HepG2 (cell line): ENCODE results near the gene KLHL35. TPM values are rescaled to one million over a fixed set of nuclear protein-coding genes. Genes with fewer than 3 reads are reported as not detected.

Experiments
- ATAC-seq: fragments of 200-7000 bp; cut with Tn5 transposase; 3 replicates; pipeline ENCODE4 v1.9.1; 2020; ENCODE audit warnings: mild to moderate bottlenecking, moderate library complexity
- BruUV-seq: library from RNA; stranded (reverse); fragments of 400-500 nt; replicated peaks from 2 replicates; lab custom pipeline; 2021; lab: Mats Ljungman, UMichigan
- CTCF ChIA-PET: fragments of 300-600 bp; formaldehyde crosslinking; extraction: SDS; loops from one replicate; lab custom pipeline; 2021; ENCODE audit warnings: low total read pairs, inconsistent platforms, low intra/inter-chr PET ratio; lab: Yijun Ruan, JAX
- POLR2A ChIA-PET: fragments of 350-600 bp; sonication (Branson Sonifier 250); formaldehyde crosslinking; loops from one replicate; lab custom pipeline; 2020; ENCODE audit warnings: antibody characterized with exemption, inconsistent platforms; lab: Yijun Ruan, JAX
- DNase-seq: peaks from one replicate; pipeline ENCODE4 v3.0.0-alpha.2; 2015; ENCODE audit warnings: low spot score
- FAIRE-seq: peaks from 3 replicates; lab custom pipeline; 2011; peaks lifted over from hg19 to GRCh38; lab: Jason Lieb, UNC
- H2AFZ ChIP-seq: one replicate; pipeline ENCODE4 v1.6.1; 2011; ENCODE audit warnings: low read length, inconsistent platforms
- H3K27ac ChIP-seq: fragments of 300-600 bp; 3 replicates; pipeline ENCODE4 v1.8.0; 2011; ENCODE audit warnings: mixed run types, mild to moderate bottlenecking, mixed read lengths, low read length, inconsistent platforms; ENCODE audit not compliant: insufficient read depth; ENCODE audit errors: extremely low read length
- H3K27me3 ChIP-seq, 2 experiments: fragments of 200-600 bp in 1 of 2; 2 replicates in 1 of 2; 3 replicates in 1 of 2; pipeline versions ENCODE4 v1.6.0 to v1.8.0; 2011; ENCODE audit warnings: low read length in 2 of 2, mild to moderate bottlenecking in 2 of 2, moderate library complexity in 2 of 2, inconsistent platforms in 1 of 2; ENCODE audit not compliant: insufficient read depth in 2 of 2, control insufficient read depth in 1 of 2
- H3K36me3 ChIP-seq, 2 experiments: fragments of 200-600 bp in 1 of 2; replicated peaks in 1 of 2; 2 replicates in 1 of 2; 3 replicates in 1 of 2; pipeline versions ENCODE4 v1.5.1 to v1.8.0; 2011; ENCODE audit warnings: low read length in 2 of 2, inconsistent platforms in 1 of 2; ENCODE audit not compliant: insufficient read depth in 2 of 2, control insufficient read depth in 1 of 2
- H3K4me1 ChIP-seq: 2 replicates; pipeline ENCODE4 v1.5.1; 2012; ENCODE audit warnings: low read length, inconsistent platforms; ENCODE audit not compliant: insufficient read depth
- H3K4me2 ChIP-seq: 2 replicates; pipeline ENCODE4 v1.6.0; 2011; ENCODE audit warnings: low read depth, low read length, inconsistent platforms
- H3K4me3 ChIP-seq, 3 experiments: fragments of 200-600 bp in 1 of 3; sonication (generic), shearing (Covaris generic) in 1 of 3; replicated peaks in 1 of 3; 2 replicates each; pipeline ENCODE4 v1.5.1; 2011 to 2016; ENCODE audit warnings: low read length in 3 of 3, inconsistent platforms in 2 of 3, low read depth in 2 of 3, mild to moderate bottlenecking in 2 of 3, control low read depth in 1 of 3, mixed read lengths in 1 of 3; ENCODE audit not compliant: insufficient read depth in 1 of 3
- H3K79me2 ChIP-seq: one replicate; pipeline ENCODE4 v1.6.1; 2011; ENCODE audit warnings: low read length, inconsistent platforms; ENCODE audit not compliant: insufficient read depth
- H3K9ac ChIP-seq: 2 replicates; pipeline ENCODE4 v1.6.0; 2011; ENCODE audit warnings: mild to moderate bottlenecking, low read depth, low read length, inconsistent platforms; ENCODE audit not compliant: insufficient read depth
- H3K9me3 ChIP-seq: 2 replicates; pipeline ENCODE4 v1.5.1; 2012; ENCODE audit warnings: mild to moderate bottlenecking, low read length
- H4K20me1 ChIP-seq: 2 replicates; pipeline ENCODE4 v1.6.0; 2011; ENCODE audit warnings: inconsistent platforms, mild to moderate bottlenecking, low read length, moderate library complexity; ENCODE audit not compliant: insufficient read depth
- MAFF ChIP-seq: IDR thresholded peaks from 2 replicates; pipeline ENCODE4 v1.6.1; 2011; ENCODE audit warnings: low read depth, low read length, improper control_type of control experiment
- MAFK ChIP-seq, 2 experiments: IDR thresholded peaks in 1 of 2; conservative IDR thresholded peaks in 1 of 2; 2 replicates each; pipeline ENCODE4 v1.6.1; 2011; ENCODE audit warnings: improper control_type of control experiment in 2 of 2, low read length in 2 of 2
- PRDM10 ChIP-seq: sonication (generic); formaldehyde crosslinking; IDR thresholded peaks from 2 replicates; pipeline ENCODE4 v1.4.0; 2020; ENCODE audit warnings: low read depth, missing genetic modification reagents
- SMC3 ChIP-seq: IDR thresholded peaks from 2 replicates; pipeline ENCODE4 v1.6.1; 2011; ENCODE audit warnings: low read length, improper control_type of control experiment
- TBP ChIP-seq: sonication (generic); formaldehyde crosslinking; IDR thresholded peaks from 2 replicates; pipeline ENCODE4 v1.5.0; 2020; ENCODE audit warnings: missing genetic modification reagents
- ZMYM3 ChIP-seq: sonication (generic); formaldehyde crosslinking; IDR thresholded peaks from 2 replicates; pipeline ENCODE4 v1.5.1; 2020; ENCODE audit warnings: mild to moderate bottlenecking, missing genetic modification reagents
- ZNF3 ChIP-seq: IDR thresholded peaks from 2 replicates; pipeline ENCODE4 v1.7.0; 2017; ENCODE audit warnings: inconsistent platforms
- ZNF768 ChIP-seq: sonication (generic); formaldehyde crosslinking; IDR thresholded peaks from 2 replicates; pipeline ENCODE4 v1.4.0; 2020; ENCODE audit warnings: missing genetic modification reagents
- WGBS: methylation state at CpG from one replicate; pipeline ENCODE4 v1.1.6; 2017; ENCODE audit warnings: low lambda C conversion rate; 5-methylcytosine and 5-hydroxymethylcytosine counted together
- in situ Hi-C: cut with HindIII; loops from 2 replicates; pipeline ENCODE4 v1.10.0; 2017; ENCODE audit warnings: low pct_unique_long_range_greater_than_20kb; ENCODE audit not compliant: extremely low pct_ligation_motif_present
- intact Hi-C: fragments of 100-400 bp; cut with micrococcal nuclease; formaldehyde crosslinking; loops from one replicate; pipeline ENCODE4 v1.10.0; 2022; ENCODE audit not compliant: unreplicated experiment
- polyA plus RNA-seq, 8 experiments: library from polyadenylated mRNA; depleted of rRNA in 3 of 8; stranded (reverse) in 7 of 8; unstranded in 1 of 8; fragments of >200 nt; fragmentation: Illumina TruSeq in 4 of 8; extraction: Trizol in 4 of 8; gene quantifications; 2 replicates each; pipeline versions ENCODE4 v1.2.1 to v1.2.3, GENCODE V29; 2011 to 2016; ENCODE audit warnings: low read depth in 4 of 8, missing spikeins in 1 of 8, mixed read lengths in 1 of 8; ENCODE audit not compliant: insufficient read depth in 1 of 8
- total RNA-seq, 5 experiments: library from RNA; depleted of rRNA; stranded (reverse); fragments of >200 nt; fragmentation: Illumina TruSeq; extraction: Trizol; gene quantifications; 2 replicates each; pipeline ENCODE4 v1.2.3, GENCODE V29; 2016; ENCODE audit warnings: low read depth in 1 of 5
- TF ChIP-seq, protein P1 (sequence below): sonication (generic); formaldehyde crosslinking; IDR thresholded peaks from 2 replicates; pipeline ENCODE4 v1.9.0; 2021; ENCODE audit warnings: missing genetic modification reagents, borderline replicate concordance

The KLHL35 gene
- total and polyA plus RNA-seq, 2 of the 13 experiments (the other 11 are each of a cell fraction or from before 2014, with no cell fraction given), result not detected

- no TSS peak for BruUV-seq
- Histone ChIP-seq H3K9me3 (no peaks in the 10 kb centered on the region), H3K27ac (no peak overlapping the region), H3K27me3 (no peaks in the 10 kb centered on the region), H4K20me1 (no peaks in the 10 kb centered on the region), H3K36me3 (peaks cover 36 to 72% of the 10 kb centered on the region in 2 experiments), H2AFZ (no peak overlapping the region), H3K4me3 (no peak overlapping the region), H3K79me2 (no peaks in the 10 kb centered on the region), H3K4me2 (no peak overlapping the region), H3K9ac (no peak overlapping the region), H3K4me1 (peaks cover 9% of the 10 kb centered on the region; the same call in 1 of the 2 replicates)
- in situ Hi-C loops (no loop called here), intact Hi-C loops (no loop called here)
- CTCF ChIA-PET, result no interaction called here
- POLR2A ChIA-PET, result no interaction called here
- WGBS, result 95% methylated on average over 11 of the region's 11 CpGs
- TF ChIP-seq ZMYM3 (peak; percentile 39; the same call in 1 of the 2 replicates), SMC3 (no peak), ZNF3 (no peak), MAFK (conservative IDR thresholded peaks at IDR 0.05 in 1 of 2, IDR thresholded peaks at IDR 0.05 in 1 of 2; ENCODE audit: low read length in 2 of 2) (peak; percentile 81), MAFF (peak; percentile 62), TBP (CRISPR knock-in tag) (no peak), ZNF768 (CRISPR knock-in tag) (peak; percentile 95), PRDM10 (no peak)
- TF ChIP-seq, protein P1, sequence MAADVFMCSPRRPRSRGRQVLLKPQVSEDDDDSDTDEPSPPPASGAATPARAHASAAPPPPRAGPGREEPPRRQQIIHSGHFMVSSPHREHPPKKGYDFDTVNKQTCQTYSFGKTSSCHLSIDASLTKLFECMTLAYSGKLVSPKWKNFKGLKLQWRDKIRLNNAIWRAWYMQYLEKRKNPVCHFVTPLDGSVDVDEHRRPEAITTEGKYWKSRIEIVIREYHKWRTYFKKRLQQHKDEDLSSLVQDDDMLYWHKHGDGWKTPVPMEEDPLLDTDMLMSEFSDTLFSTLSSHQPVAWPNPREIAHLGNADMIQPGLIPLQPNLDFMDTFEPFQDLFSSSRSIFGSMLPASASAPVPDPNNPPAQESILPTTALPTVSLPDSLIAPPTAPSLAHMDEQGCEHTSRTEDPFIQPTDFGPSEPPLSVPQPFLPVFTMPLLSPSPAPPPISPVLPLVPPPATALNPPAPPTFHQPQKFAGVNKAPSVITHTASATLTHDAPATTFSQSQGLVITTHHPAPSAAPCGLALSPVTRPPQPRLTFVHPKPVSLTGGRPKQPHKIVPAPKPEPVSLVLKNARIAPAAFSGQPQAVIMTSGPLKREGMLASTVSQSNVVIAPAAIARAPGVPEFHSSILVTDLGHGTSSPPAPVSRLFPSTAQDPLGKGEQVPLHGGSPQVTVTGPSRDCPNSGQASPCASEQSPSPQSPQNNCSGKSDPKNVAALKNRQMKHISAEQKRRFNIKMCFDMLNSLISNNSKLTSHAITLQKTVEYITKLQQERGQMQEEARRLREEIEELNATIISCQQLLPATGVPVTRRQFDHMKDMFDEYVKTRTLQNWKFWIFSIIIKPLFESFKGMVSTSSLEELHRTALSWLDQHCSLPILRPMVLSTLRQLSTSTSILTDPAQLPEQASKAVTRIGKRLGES (CRISPR knock-in tag), result no peak
- no peak for ATAC-seq
- no peak for FAIRE-seq
- DNase-seq, result no peak
These were observed 30.2 kb upstream of the KLHL35 start for GRCh38 chr11:75463106-75463774.
